Body of pancreas (tissue), 4 donors: ENCODE measurements around the gene PITPNC1. TPM values are rescaled to one million over a fixed set of nuclear protein-coding genes. Genes with fewer than 3 reads are reported as not detected.

Source experiments
- ATAC-seq: fragments of 150-250 bp; one replicate; pipeline ENCODE4 v1.9.1; 2016
- DNase-seq, 4 donors: peaks; one replicate each; pipeline ENCODE4 v3.0.0-alpha.2; 2019
- H3K27ac ChIP-seq, 4 donors: fragments of 200-600 bp; sonication (generic); 1 replicate in 3 of 4; 2 replicates in 1 of 4; pipeline versions ENCODE4 v1.5.1 to v1.6.1; 2016 to 2019; ENCODE audit warnings: mild to moderate bottlenecking in 1 of 4, mixed read lengths in 1 of 4, moderate library complexity in 1 of 4
- H3K27me3 ChIP-seq, 2 donors: fragments of 200-600 bp; sonication (generic); one replicate each; pipeline ENCODE4 v1.6.0; 2016; ENCODE audit warnings: mild to moderate bottlenecking in 1 of 2
- H3K36me3 ChIP-seq, 2 donors: fragments of 200-600 bp; sonication (generic); replicated peaks in 1 of 2; 2 replicates each; pipeline ENCODE4 v1.5.1; 2016; ENCODE audit warnings: low read depth in 2 of 2; ENCODE audit not compliant: insufficient read depth in 1 of 2
- H3K4me1 ChIP-seq: fragments of 200-600 bp; sonication (generic); one replicate; pipeline ENCODE4 v1.6.0; 2016
- H3K4me3 ChIP-seq, 2 donors: fragments of 200-600 bp; sonication (generic); 1 replicate in 1 of 2; 2 replicates in 1 of 2; pipeline ENCODE4 v1.5.1; 2016 to 2019
- H3K9me3 ChIP-seq, 3 donors: fragments of 200-600 bp; sonication (generic); 1 replicate in 2 of 3; 2 replicates in 1 of 3; pipeline ENCODE4 v1.5.1; 2016
- POLR2A ChIP-seq, 3 donors: fragments of 450-650 bp; IDR thresholded peaks; one replicate each; pipeline ENCODE4 v1.6.1; 2016; ENCODE audit warnings: antibody characterized with exemption in 3 of 3, mild to moderate bottlenecking in 2 of 3
- WGBS, 2 donors: methylation state at CpG; one replicate each; pipeline ENCODE4 v1.1.5; 2017; 5-methylcytosine and 5-hydroxymethylcytosine counted together
- intact Hi-C: fragments of 100-400 bp; cut with DNase I; formaldehyde crosslinking; loops from one replicate; pipeline ENCODE4 v1.15.1; 2023
- total RNA-seq, 2 donors: library from RNA; depleted of rRNA; stranded (reverse); fragments of >200 nt; gene quantifications; one replicate each; pipeline ENCODE4 v1.1.0, GENCODE V29; 2016
- TF ChIP-seq, protein P1 (sequence below), 7 experiments: fragments of 450-650 bp in 4 of 7; fragments of 200-600 bp in 3 of 7; sonication (generic) in 3 of 7; IDR thresholded peaks; one replicate each; pipeline ENCODE4 v1.5.1; 2016 to 2019; ENCODE audit warnings: antibody characterized with exemption in 7 of 7

The PITPNC1 gene
- total RNA-seq, 2 donors from 2014 or later: 11.9 to 17.5 TPM

GRCh38 chr17:67544364-67544955 is 167.4 kb downstream of the PITPNC1 start:
- Histone ChIP-seq H3K36me3 (no peaks in the 10 kb centered on the region), H3K4me3 (no peak overlapping the region), H3K4me1 (peaks cover 18% of the 10 kb centered on the region), H3K9me3 (no peaks in the 10 kb centered on the region), H3K27me3 (no peaks in the 10 kb centered on the region), H3K27ac (peak overlapping the region in 1 of 4 donors; percentile 38)
- DNase-seq (peak in 1 of 4 donors; percentile 21), ATAC-seq (no peak)
- WGBS, 2 donors: 46 to 49% methylated on average over 6 of the region's 6 CpGs
- TF ChIP-seq, protein P1, sequence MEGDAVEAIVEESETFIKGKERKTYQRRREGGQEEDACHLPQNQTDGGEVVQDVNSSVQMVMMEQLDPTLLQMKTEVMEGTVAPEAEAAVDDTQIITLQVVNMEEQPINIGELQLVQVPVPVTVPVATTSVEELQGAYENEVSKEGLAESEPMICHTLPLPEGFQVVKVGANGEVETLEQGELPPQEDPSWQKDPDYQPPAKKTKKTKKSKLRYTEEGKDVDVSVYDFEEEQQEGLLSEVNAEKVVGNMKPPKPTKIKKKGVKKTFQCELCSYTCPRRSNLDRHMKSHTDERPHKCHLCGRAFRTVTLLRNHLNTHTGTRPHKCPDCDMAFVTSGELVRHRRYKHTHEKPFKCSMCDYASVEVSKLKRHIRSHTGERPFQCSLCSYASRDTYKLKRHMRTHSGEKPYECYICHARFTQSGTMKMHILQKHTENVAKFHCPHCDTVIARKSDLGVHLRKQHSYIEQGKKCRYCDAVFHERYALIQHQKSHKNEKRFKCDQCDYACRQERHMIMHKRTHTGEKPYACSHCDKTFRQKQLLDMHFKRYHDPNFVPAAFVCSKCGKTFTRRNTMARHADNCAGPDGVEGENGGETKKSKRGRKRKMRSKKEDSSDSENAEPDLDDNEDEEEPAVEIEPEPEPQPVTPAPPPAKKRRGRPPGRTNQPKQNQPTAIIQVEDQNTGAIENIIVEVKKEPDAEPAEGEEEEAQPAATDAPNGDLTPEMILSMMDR (IDR thresholded peaks at IDR 0.05): no peak
- no peak for TF ChIP-seq POLR2A (IDR thresholded peaks at IDR 0.05)
- intact Hi-C loops: no loop called here

DNA sequence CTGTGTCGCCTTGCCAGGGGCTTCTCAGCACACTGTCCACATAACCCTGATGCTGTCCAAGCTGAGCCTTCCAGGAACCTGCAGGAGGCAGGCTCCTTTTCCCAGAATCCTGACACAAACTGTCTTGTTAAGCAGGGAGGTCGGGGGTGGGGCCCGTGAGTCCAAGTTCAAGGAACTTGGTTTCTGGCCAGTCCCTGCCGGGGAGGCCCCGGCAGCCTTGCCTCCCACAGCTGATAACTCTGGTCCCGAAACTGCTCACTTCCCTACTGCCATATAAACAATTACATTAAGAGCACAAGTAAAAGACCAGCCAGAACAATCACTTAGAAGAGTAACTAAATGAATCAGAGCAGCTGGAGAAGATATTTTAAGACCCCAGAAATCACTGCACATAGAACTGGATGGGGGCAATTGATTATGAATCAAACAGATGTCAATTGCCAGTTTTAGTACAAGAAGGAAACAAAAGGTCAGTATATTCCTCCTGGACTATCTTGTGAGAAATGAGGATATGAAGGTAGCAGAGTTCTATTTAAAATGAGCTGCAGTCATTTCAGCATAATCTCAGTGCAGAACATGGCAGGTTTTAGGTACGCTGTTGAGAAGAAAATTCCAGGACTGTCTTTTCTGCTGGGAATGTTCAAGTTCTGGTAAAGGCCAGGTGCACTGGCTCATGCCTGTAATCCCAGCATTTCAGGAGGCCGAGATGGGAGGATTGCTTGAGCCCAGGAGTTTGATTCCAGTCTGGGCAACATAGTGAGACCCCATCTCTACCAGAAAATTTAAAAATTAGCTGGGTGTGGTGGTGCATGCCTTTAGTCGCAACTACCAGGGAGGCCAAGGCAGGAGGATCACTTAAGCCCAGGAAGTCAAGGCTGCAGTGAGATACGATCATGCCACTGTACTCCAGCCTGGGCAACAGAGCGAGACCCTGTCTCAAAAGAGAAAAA is 169.8 kb downstream of the PITPNC1 start:
- TF ChIP-seq POLR2A (IDR thresholded peaks at IDR 0.05): no peak
- TF ChIP-seq, protein P1 (IDR thresholded peaks at IDR 0.05): no peak
- H3K4me1 ChIP-seq: peaks cover 18% of the 10 kb centered on the region
- H3K4me3 ChIP-seq: no peak overlapping the region
- DNase-seq: peak; percentile 58 to 81 (median 70)
- peak overlapping the region; percentile 2 to 54 (median 34) for H3K27ac ChIP-seq
- 48 to 51% methylated on average over 10 to 11 of the region's 11 CpGs for WGBS, 2 donors
- intact Hi-C loops: no loop called here
- H3K27me3 ChIP-seq: no peaks in the 10 kb centered on the region
- H3K36me3 ChIP-seq: no peaks in the 10 kb centered on the region
- peak; percentile 78 for ATAC-seq
- no peaks in the 10 kb centered on the region for H3K9me3 ChIP-seq

- H3K27ac ChIP-seq: no peak overlapping the region
- ATAC-seq: no peak
- H3K27me3 ChIP-seq: no peaks in the 10 kb centered on the region
- no peak for TF ChIP-seq POLR2A (IDR thresholded peaks at IDR 0.05)
- TF ChIP-seq, protein P1 (IDR thresholded peaks at IDR 0.05): no peak
- H3K9me3 ChIP-seq: no peaks in the 10 kb centered on the region
- intact Hi-C loops: no loop called here
- no peaks in the 10 kb centered on the region for H3K36me3 ChIP-seq
- WGBS, 2 donors: 95 to 100% methylated on average over 3 of the region's 3 CpGs
- H3K4me1 ChIP-seq: peaks cover 18% of the 10 kb centered on the region
- no peak for DNase-seq
- H3K4me3 ChIP-seq: no peak overlapping the region
Observed at GRCh38 chr17:67548693-67549092, 171.6 kb downstream of the PITPNC1 start.

DNA sequence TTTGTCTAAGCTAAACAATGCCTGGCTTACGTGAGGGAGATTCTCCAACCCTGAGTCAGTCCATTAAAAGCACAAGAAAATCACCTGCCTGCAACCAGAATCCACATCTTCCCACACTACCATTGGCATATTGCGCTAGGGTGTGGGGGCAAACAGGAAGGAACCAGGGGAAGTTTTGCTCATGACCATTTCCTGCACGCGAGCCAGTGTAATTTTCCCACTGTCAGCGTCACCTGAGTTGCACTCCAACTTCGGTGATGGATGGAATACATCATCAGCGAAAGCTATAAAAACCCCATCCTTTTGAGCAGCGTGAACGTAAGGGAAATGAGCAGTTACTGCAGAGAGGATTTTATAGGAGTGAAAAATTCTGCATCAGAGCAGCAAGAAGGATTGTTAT is 172.7 kb downstream of the PITPNC1 start:
- no peak for TF ChIP-seq POLR2A (IDR thresholded peaks at IDR 0.05)
- TF ChIP-seq, protein P1 (IDR thresholded peaks at IDR 0.05): no peak
- Histone ChIP-seq H3K36me3 (no peaks in the 10 kb centered on the region), H3K27ac (no peak overlapping the region), H3K4me1 (peaks cover 14% of the 10 kb centered on the region), H3K9me3 (no peaks in the 10 kb centered on the region), H3K27me3 (no peaks in the 10 kb centered on the region), H3K4me3 (no peak overlapping the region)
- 75 to 90% methylated on average over 9 of the region's 9 CpGs for WGBS, 2 donors
- intact Hi-C loops: no loop called here
- DNase-seq (no peak), ATAC-seq (no peak)
